Activated naive CD8-positive, alpha-beta T cell treated with anti-CD3 and anti-CD28 coated beads, Interleukin-2, amount 50 U/mL, for 24 hours (primary cell): ENCODE data around the gene PHLDB2.

Experiments used
- ATAC-seq: fragments of 150-1000 bp; cut with Tn5 transposase; one replicate; pipeline ENCODE4 v1.10.0; 2021
- DNase-seq: peaks from one replicate; pipeline ENCODE4 v3.0.0; 2021
- H3K27ac Mint-ChIP-seq: one replicate; pipeline ENCODE4 v1.8.0; 2021; ENCODE audit warnings: mild to moderate bottlenecking, mixed read lengths
- H3K27me3 Mint-ChIP-seq: one replicate; pipeline ENCODE4 v1.8.0; 2021; ENCODE audit warnings: mixed read lengths
- H3K36me3 Mint-ChIP-seq: one replicate; pipeline ENCODE4 v1.8.0; 2021; ENCODE audit warnings: low read depth, mixed read lengths
- H3K4me1 Mint-ChIP-seq: one replicate; pipeline ENCODE4 v1.8.0; 2021; ENCODE audit warnings: mixed read lengths
- H3K4me3 Mint-ChIP-seq: one replicate; pipeline ENCODE4 v1.8.0; 2021; ENCODE audit warnings: mild to moderate bottlenecking, moderate library complexity, mixed read lengths
- H3K9me3 Mint-ChIP-seq: one replicate; pipeline ENCODE4 v1.8.0; 2021; ENCODE audit warnings: mixed read lengths

PHLDB2 gene

DNA sequence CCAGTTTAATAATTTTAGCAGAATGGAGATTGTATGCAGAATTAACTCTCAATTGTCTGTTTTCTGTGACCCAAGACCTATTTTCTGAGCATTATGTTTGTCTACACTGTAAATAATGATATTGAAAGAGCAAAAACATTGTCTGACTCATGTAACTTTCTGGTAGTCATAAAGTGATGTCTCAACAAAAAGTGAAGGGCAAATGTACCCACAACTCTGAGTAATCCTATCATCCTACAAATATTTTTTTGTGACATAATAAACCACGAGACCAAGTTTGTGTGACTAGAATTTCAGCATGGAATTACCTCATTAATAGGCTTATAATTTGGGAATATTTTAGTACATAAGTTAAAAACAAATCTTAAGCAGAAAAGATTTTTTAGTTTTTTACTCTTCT lies 104.4 kb downstream of the PHLDB2 start:
- no peak for DNase-seq
- no peak overlapping the region for H3K27ac Mint-ChIP-seq
- H3K4me1 Mint-ChIP-seq: peaks cover 18% of the 10 kb centered on the region
- H3K9me3 Mint-ChIP-seq: no peaks in the 10 kb centered on the region
- ATAC-seq: peak; percentile 62
- no peaks in the 10 kb centered on the region for H3K27me3 Mint-ChIP-seq
- H3K36me3 Mint-ChIP-seq: no peaks in the 10 kb centered on the region
- no peak overlapping the region for H3K4me3 Mint-ChIP-seq

DNA sequence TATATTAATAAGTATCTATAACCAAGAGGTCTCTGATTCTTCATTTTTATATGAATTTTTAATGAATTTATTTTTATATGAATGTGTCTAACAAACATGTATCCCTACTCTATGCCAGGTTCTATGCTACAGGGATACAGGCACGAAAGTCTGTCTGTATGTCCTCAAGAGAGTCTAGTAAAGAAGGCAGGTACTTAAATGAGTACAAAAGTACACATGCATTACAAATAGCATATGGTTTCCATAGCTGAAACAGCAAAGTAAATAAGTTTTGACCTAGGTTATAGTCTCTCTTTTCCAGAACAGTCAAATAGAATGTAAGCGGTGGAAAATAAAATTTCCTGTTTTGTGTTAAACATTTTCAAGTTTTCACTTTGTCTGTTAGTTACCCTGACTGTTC lies 106.4 kb downstream of the PHLDB2 start:
- no peaks in the 10 kb centered on the region for H3K9me3 Mint-ChIP-seq
- no peaks in the 10 kb centered on the region for H3K27me3 Mint-ChIP-seq
- DNase-seq (no peak), ATAC-seq (no peak)
- H3K4me3 Mint-ChIP-seq: no peak overlapping the region
- H3K4me1 Mint-ChIP-seq: peaks cover 18% of the 10 kb centered on the region
- H3K27ac Mint-ChIP-seq: no peak overlapping the region
- H3K36me3 Mint-ChIP-seq: no peaks in the 10 kb centered on the region

DNA sequence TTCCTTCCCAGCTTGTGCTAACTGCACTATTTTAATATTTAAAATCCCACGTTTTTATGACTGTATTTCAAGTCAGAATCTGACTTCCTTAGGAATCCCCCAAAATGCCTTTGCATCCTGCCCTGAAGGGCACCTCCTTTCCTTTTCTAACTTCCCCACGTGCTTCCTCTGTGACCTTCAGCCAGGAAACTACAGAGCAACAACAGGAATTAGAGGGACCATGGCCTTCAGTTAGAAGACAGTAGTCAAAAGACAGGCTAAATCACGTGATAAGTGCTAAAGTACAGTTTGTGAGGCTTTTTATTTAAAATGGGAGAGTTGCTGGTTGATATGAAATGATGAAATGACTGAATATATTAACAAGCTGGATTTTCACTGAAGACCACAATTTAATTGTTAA lies 108.0 kb downstream of the PHLDB2 start:
- ATAC-seq (no peak), DNase-seq (no peak)
- no peaks in the 10 kb centered on the region for H3K36me3 Mint-ChIP-seq
- H3K27me3 Mint-ChIP-seq: no peaks in the 10 kb centered on the region
- H3K27ac Mint-ChIP-seq: no peak overlapping the region
- peaks cover 18% of the 10 kb centered on the region for H3K4me1 Mint-ChIP-seq
- H3K9me3 Mint-ChIP-seq: no peaks in the 10 kb centered on the region
- no peak overlapping the region for H3K4me3 Mint-ChIP-seq

DNA sequence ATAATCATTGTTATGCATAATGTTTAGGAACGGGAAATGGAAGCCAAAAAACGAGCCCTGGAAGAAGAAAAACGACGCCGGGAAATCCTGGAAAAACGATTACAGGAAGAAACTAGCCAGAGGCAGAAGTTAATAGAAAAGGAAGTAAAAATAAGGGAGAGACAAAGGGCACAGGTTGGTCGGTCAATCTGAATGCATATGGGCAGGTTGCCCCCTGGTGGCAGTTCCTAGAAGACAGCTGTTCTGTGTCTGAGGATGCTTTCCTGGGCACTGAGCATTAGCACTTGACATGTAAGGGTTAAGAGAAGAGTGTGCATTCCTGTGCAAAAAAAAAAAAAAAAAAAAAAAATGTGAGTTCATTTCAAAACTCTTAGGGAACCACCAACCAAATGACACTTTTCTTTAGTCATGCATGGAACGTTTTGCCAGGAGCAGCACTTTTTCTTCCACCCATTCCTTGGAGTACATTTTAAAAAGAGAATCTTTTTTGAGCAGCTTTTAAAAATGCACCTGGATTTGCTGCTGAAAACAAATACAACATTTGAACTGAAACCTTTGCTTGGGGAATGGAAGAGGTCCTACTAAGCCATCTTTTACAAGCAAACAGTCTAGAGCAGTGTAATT lies 108.7 kb downstream of the PHLDB2 start:
- Mint-ChIP-seq H3K9me3 (no peaks in the 10 kb centered on the region), H3K4me1 (peaks cover 18% of the 10 kb centered on the region), H3K36me3 (no peaks in the 10 kb centered on the region), H3K27me3 (no peaks in the 10 kb centered on the region), H3K4me3 (no peak overlapping the region), H3K27ac (no peak overlapping the region)
- ATAC-seq (peak; percentile 74), DNase-seq (peak; percentile 86)

DNA sequence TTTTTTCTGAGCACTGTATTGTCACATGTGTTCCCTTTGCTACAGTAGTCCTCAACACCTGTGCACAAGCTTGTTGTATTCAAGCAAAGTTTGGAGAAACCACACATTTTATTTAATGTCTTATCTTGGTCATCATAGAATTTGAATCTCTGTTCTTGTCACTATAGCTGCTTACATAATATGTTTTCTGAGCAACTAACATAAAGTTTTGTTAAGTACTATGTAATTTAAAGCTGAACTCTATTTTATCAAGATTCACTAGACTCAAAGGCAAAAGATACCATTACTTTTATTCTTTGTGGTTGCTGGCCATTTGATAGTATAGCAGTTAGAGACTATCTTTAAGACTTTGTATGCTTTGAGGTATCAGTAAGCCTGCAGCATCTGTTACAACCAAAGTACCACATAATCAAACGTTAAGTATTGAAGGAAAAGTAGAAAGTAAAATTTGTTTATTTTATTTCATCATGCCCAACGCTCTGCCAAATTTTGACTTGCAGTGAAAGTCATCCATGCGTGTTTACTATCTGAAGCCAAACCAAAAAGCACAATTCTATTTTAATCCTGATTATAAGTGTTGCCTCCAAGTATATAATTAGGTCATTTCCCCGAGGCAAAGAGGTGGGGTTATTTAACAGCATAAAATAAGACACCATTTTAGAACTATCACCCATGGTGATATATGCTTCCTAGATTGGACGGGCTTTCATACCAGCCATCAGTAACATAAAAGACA lies 109.4 kb downstream of the PHLDB2 start:
- no peaks in the 10 kb centered on the region for H3K27me3 Mint-ChIP-seq
- no peaks in the 10 kb centered on the region for H3K9me3 Mint-ChIP-seq

DNA sequence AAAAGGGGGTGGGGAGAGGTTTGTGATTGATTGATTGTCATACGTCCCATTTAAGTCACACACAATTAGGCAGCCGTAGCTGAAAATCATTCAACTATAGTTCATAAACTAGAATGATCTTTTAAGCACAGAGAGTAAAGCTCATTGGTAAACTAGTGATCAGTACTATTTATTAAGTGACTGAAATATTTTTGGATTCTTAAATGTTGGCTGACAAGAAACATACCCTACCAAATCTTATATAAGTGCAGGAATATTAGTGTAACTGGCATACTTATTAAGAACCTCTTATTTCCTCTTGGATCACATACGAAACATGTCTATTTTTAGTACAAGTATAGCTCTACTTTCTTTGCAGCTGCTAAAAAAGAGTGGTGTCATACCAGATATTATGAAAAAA lies 111.3 kb downstream of the PHLDB2 start:
- Mint-ChIP-seq H3K36me3 (no peaks in the 10 kb centered on the region), H3K27me3 (no peaks in the 10 kb centered on the region), H3K4me1 (peaks cover 7% of the 10 kb centered on the region), H3K9me3 (no peaks in the 10 kb centered on the region), H3K4me3 (no peak overlapping the region), H3K27ac (no peak overlapping the region)
- ATAC-seq (no peak), DNase-seq (no peak)

More for the DNA sequence above, 109.4 kb downstream of the PHLDB2 start:
- DNase-seq: no peak
- Mint-ChIP-seq H3K27ac (no peak overlapping the region), H3K4me1 (peaks cover 12% of the 10 kb centered on the region), H3K4me3 (no peak overlapping the region), H3K36me3 (no peaks in the 10 kb centered on the region)
- no peak for ATAC-seq

DNA sequence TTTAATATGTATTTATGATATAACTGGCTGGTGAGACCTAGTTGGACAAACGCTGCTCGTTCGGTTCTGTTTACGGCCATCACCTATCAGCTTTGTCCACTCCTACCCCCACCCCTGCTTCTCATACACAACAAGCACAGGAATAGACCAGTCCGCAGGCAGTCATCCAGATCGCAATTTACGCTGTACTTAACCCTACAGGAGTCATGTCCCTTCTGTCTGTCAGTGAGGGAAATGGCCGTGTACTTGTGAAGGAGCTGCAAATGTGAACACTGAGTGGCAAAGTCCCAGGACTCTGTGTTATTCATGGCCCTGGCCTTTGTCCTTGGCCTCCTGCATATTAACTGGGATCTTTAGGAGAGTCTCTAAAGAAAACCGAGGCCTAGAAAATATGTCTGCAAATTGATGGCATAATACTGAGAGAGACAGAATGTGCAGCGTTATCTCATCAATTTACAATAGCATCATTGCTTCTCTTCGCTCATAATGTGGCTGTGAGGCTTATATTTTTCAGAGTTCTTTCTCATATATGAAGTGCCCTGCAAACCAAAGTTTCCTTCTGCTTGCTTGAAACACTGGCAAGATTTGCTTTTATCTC lies 112.6 kb downstream of the PHLDB2 start:
- H3K9me3 Mint-ChIP-seq: no peaks in the 10 kb centered on the region
- DNase-seq: no peak
- ATAC-seq: no peak
- H3K27me3 Mint-ChIP-seq: no peaks in the 10 kb centered on the region
- H3K4me3 Mint-ChIP-seq: no peak overlapping the region
- peaks cover 5% of the 10 kb centered on the region for H3K4me1 Mint-ChIP-seq
- H3K27ac Mint-ChIP-seq: no peak overlapping the region
- no peaks in the 10 kb centered on the region for H3K36me3 Mint-ChIP-seq

DNA sequence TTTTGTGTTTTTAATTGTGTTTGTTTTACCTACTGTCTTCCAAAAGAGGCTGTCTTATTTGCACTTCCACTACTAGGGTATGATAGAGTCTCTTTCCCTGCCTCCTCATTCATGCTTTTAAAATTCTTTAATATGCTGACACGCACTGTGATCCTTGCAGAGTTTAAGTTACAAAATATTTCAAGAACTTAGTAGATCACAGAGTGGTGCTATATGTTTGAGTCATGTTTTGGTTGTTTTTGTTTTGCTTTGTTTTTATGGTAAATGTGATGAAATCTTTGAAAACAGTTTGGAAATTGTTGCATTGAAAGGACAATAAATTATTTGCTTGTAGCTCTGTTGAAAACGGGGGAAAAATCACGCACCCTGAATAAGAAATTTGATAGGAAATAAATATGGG lies 113.8 kb downstream of the PHLDB2 start:
- ATAC-seq: no peak
- no peaks in the 10 kb centered on the region for H3K9me3 Mint-ChIP-seq
- H3K36me3 Mint-ChIP-seq: no peaks in the 10 kb centered on the region
- no peaks in the 10 kb centered on the region for H3K27me3 Mint-ChIP-seq
- H3K4me3 Mint-ChIP-seq: no peak overlapping the region
- H3K4me1 Mint-ChIP-seq: no peaks in the 10 kb centered on the region
- no peak overlapping the region for H3K27ac Mint-ChIP-seq
- DNase-seq: no peak

DNA sequence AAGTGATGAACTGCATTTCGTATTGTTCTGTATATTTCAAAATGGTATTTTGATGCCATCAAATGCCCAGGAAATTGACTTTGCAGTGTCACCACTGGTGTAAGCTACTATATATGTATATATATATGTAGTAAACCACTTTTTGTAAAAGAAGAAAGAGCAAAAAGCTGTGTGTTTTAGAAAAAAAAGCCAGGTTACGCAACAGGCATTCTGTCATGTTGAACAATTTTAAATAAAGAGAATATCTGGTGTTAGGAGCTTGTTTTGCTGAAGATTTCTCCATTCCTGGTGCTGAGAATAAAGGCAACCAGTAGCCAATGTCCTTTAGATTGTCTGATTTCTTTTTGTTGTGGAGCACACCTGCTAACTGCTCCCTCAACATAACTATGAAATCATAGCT lies 116.1 kb downstream of the PHLDB2 start:
- ATAC-seq (no peak), DNase-seq (no peak)
- H3K9me3 Mint-ChIP-seq: no peaks in the 10 kb centered on the region
- H3K4me3 Mint-ChIP-seq: no peak overlapping the region
- peaks cover 12% of the 10 kb centered on the region for H3K4me1 Mint-ChIP-seq
- H3K36me3 Mint-ChIP-seq: peaks cover 2% of the 10 kb centered on the region
- H3K27ac Mint-ChIP-seq: no peak overlapping the region
- no peaks in the 10 kb centered on the region for H3K27me3 Mint-ChIP-seq

DNA sequence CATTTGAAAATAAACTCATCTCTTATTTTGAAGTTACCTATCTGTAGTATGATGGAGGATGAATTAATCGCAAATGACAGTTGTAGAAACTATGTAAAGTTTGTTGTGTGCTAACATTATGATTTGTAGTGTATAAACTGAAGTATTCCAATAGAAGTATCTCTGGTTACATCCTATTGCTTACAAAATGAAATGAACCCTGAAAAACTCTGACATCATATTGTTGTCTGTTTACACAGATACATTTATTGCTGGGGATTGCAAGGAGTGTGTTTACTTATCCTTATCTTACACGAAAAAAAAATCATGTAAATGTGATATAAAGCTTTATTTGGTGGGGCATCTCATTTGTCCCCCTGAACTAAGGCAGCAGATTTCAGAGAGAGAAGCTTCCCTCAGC lies 117.2 kb downstream of the PHLDB2 start:
- Mint-ChIP-seq H3K36me3 (peaks cover 2% of the 10 kb centered on the region), H3K9me3 (no peaks in the 10 kb centered on the region), H3K27ac (no peak overlapping the region), H3K4me3 (no peak overlapping the region), H3K4me1 (peaks cover 23% of the 10 kb centered on the region), H3K27me3 (no peaks in the 10 kb centered on the region)
- no peak for DNase-seq
- no peak for ATAC-seq

DNA sequence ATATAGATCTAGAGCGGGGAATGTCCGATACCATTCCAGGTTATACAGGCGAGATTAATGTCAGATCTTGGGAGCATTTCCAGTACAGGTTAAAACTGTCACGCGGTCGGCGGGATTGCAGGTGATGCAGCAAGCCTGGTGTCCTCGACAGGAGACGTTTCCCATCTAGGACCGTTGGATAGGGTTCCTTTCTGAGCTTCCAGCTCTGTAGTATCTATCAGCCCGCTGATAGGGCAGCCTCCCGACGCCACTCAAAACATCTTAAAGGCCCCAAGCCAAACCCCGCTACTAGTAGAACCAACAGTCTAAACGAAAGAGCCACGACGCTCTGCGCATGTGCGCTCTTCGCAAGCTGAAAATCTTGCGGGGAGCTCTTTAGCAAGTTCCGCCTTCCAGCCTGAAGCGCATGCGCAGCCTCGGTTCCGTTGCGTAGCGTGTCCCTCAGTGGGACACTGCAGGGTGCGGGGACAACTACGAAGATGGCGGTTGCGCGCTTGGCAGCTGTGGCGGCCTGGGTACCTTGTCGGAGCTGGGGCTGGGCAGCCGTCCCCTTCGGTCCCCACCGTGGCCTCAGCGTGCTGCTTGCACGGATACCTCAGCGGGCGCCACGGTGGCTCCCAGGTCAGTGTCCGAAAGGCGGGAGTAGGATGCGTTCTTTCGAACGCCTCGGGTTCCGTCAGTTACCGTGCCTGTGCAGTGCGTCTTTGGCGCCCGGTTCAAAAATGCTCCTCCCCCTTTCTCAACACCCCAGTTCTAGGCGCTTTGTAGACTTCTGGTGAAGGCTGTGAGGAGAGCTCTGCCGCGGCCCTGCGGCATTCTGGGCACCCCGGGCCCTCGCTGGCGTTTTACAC lies 119.7 kb downstream of the PHLDB2 start, which contains the start of gene ABHD10:
ABHD10 (plus strand) TSS at position 444 of the 851 bp plus-strand sequence; CDS start at position 480, 36 bp downstream.
- ATAC-seq (peak; percentile 96), DNase-seq (peak; percentile 97)
- peaks cover 16% of the 10 kb centered on the region for H3K36me3 Mint-ChIP-seq
- no peaks in the 10 kb centered on the region for H3K27me3 Mint-ChIP-seq
- H3K27ac Mint-ChIP-seq: peak within 1 kb of the TSS; percentile 86
- H3K4me3 Mint-ChIP-seq: peak within 1 kb of the TSS; percentile 89
- H3K9me3 Mint-ChIP-seq: no peaks in the 10 kb centered on the region
- H3K4me1 Mint-ChIP-seq: peaks cover 42% of the 10 kb centered on the region

DNA sequence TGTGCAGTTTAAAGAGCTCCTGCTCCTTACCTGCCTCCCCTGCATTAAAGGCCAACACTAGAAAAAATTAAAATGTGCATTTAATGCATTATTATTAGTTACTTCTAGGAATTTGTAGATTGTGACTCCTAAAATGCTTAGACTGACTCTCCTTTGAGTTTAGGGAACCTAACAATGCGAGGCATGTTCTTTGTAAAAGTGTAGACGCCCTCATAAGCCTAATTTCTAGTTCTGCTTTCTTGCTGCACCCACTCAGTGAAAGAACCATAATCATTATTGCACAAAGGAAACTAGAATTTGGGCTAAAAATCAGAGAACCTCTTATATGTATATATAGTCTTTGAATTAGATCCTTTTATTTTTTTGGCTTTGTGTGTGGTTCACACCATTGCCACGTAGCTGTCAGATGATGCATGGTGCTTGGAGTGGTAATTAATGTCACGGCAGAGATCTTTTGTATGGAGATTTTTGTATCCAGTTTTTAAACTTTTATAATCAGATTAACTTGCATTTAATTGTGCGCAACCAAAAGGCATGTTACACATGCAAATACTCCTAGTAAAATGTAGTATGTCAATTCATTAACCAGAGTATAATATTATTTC lies 120.5 kb downstream of the PHLDB2 start:
- peaks cover 48% of the 10 kb centered on the region for H3K4me1 Mint-ChIP-seq
- peak overlapping the region; percentile 89 for H3K4me3 Mint-ChIP-seq
- ATAC-seq: peak; percentile 20
- peaks cover 20% of the 10 kb centered on the region for H3K36me3 Mint-ChIP-seq
- no peak for DNase-seq
- H3K27ac Mint-ChIP-seq: peak overlapping the region; percentile 86
- no peaks in the 10 kb centered on the region for H3K27me3 Mint-ChIP-seq
- no peaks in the 10 kb centered on the region for H3K9me3 Mint-ChIP-seq

DNA sequence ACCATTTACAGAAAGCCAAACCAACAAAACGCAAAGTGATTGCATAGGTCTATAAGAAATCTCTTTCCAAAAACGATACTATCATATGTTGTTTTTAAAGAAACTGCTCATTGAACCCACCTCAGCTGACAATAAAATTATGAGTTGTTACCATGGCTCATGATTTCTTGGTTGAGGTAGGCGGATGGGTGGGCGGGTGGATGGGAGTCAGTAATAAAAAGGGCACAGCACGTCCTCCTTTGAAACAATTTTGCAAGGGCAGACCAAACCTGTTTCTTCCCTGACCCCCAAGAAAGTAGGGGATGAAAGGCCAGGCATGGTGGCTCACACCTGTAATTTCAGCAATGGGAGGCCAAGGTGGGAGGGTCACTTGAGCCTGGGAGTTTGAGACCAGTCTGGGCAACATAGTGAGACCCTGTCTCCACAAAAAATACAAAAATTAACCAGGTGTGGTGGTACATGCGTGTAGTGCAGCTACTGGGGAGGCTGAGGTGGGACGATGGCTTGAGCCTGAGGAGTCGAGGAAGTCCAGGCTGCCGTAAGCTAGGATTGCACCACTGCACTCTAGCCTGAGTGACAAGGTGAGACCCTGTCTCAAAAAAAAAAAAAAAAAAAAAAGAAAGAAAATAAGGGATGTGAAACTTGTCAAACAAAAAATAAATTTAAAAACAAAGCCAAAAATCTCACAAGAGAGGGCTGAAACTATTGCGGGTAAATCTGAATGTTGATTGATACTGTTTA lies 121.8 kb downstream of the PHLDB2 start:
- peak overlapping the region; percentile 86 for H3K27ac Mint-ChIP-seq
- H3K4me1 Mint-ChIP-seq: peaks cover 61% of the 10 kb centered on the region
- peak; percentile 38 for DNase-seq
- H3K36me3 Mint-ChIP-seq: peaks cover 28% of the 10 kb centered on the region
- H3K9me3 Mint-ChIP-seq: no peaks in the 10 kb centered on the region
- ATAC-seq: no peak
- H3K27me3 Mint-ChIP-seq: no peaks in the 10 kb centered on the region
- H3K4me3 Mint-ChIP-seq: peak overlapping the region; percentile 89

DNA sequence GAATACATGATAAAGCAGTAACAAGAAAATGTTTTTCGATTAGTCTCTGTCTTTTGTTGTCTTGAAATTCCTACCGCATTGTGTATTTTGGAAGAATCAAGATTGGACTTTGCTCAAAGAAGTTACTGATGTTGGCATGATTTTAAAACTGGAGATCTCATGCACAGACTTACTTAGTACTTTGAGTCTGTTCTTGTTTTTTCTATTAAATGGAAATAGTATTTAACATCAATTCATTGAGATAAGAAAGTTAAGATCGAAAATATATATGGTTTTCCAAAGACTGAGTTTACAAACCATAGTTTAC lies 122.3 kb downstream of the PHLDB2 start:
- Mint-ChIP-seq H3K36me3 (peaks cover 33% of the 10 kb centered on the region), H3K4me3 (peak overlapping the region; percentile 89), H3K9me3 (no peaks in the 10 kb centered on the region), H3K27me3 (no peaks in the 10 kb centered on the region), H3K27ac (no peak overlapping the region), H3K4me1 (peaks cover 66% of the 10 kb centered on the region)
- ATAC-seq (no peak), DNase-seq (no peak)
